H1 (cell line): ENCODE data around the gene RPS27.

Experiments
- ATF3 ChIP-seq: IDR thresholded peaks from 2 replicates; pipeline ENCODE4 v1.6.1; 2011; ENCODE audit warnings: low read depth, mild to moderate bottlenecking, low read length; ENCODE audit not compliant: insufficient read depth
- CTCF ChIP-seq, 3 experiments: IDR thresholded peaks; 1 replicate in 2 of 3; 2 replicates in 1 of 3; pipeline versions ENCODE4 v1.5.1 to v1.6.1; 2011; ENCODE audit warnings: low read length in 3 of 3, mild to moderate bottlenecking in 3 of 3, inconsistent platforms in 2 of 3, low read depth in 1 of 3, moderate library complexity in 1 of 3; ENCODE audit not compliant: insufficient read depth in 1 of 3; ENCODE audit errors: control extremely low read depth in 1 of 3
- EZH2 ChIP-seq: fragments of 200-600 bp; sonication (generic); IDR thresholded peaks from 2 replicates; pipeline ENCODE4 v1.7.1; 2012; ENCODE audit warnings: low read depth, mild to moderate bottlenecking, moderate library complexity, low read length, inconsistent platforms; ENCODE audit not compliant: severe bottlenecking
- GABPA ChIP-seq: IDR thresholded peaks from 2 replicates; pipeline ENCODE4 v1.6.1; 2011; ENCODE audit warnings: mild to moderate bottlenecking, low read length, moderate library complexity, borderline replicate concordance; ENCODE audit not compliant: insufficient read depth
- NRF1 ChIP-seq: IDR thresholded peaks from 2 replicates; pipeline ENCODE4 v1.6.1; 2011; ENCODE audit warnings: mild to moderate bottlenecking, low read depth, low read length, improper control_type of control experiment
- POLR2A ChIP-seq, 2 experiments: IDR thresholded peaks; 1 replicate in 1 of 2; 2 replicates in 1 of 2; pipeline ENCODE4 v1.6.1; 2011; ENCODE audit warnings: low read depth in 2 of 2, low read length in 2 of 2, mild to moderate bottlenecking in 2 of 2; ENCODE audit errors: control extremely low read depth in 1 of 2
- TAF1 ChIP-seq: IDR thresholded peaks from 2 replicates; pipeline ENCODE4 v1.6.1; 2011; ENCODE audit warnings: mild to moderate bottlenecking, low read depth, low read length
- TAF7 ChIP-seq: optimal IDR thresholded peaks from 2 replicates; pipeline ENCODE3; 2011; ENCODE audit warnings: low read depth, mild to moderate bottlenecking, inconsistent platforms, low read length, moderate library complexity, borderline replicate concordance
- TCF12 ChIP-seq: IDR thresholded peaks from 2 replicates; pipeline ENCODE4 v1.6.1; 2011; ENCODE audit warnings: low read depth, mild to moderate bottlenecking, low read length

GRCh38 chr1:153977250-153978240 is 13.0 kb upstream of the RPS27 start, which contains the start of gene JTB:
- TF ChIP-seq NRF1 (no peak), TCF12 (no peak), EZH2 (no peak), ATF3 (no peak), TAF1 (peak; percentile 70; the same call in 1 of the 2 replicates), CTCF (IDR thresholded peaks at IDR 0.05; ENCODE audit: control extremely low read depth in 1 of 3, insufficient read depth in 1 of 3, low read depth in 1 of 3, low read length in 3 of 3) (no peak), GABPA (no peak), POLR2A (IDR thresholded peaks at IDR 0.05; ENCODE audit: control extremely low read depth in 1 of 2, low read depth in 2 of 2, low read length in 2 of 2) (peak; percentile 76 to 78), TAF7 (peak; percentile 43)
